ENCODE measurements around the gene ABLIM1.

Gene ABLIM1

DNA sequence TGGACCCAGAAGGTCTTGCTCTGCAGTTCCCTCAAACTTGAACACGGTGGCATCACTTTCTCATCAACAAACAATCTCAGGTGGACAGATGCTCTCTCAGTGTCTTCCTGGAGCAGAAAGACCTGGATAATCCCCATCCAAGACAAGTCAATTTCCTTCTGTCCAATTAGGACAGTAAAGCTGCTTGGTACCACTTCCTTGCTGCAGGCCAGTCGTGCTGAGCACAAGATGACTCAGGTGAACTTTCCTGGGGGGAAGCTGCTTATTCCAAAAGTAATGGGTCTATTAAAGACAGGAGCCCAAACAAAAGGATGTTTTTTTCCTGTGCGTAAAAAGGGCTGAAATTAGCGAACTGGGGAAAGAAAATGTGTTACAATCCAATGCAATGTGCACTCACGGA lies 146.2 kb downstream of the ABLIM1 start:
- no peak for DNase-seq

DNA sequence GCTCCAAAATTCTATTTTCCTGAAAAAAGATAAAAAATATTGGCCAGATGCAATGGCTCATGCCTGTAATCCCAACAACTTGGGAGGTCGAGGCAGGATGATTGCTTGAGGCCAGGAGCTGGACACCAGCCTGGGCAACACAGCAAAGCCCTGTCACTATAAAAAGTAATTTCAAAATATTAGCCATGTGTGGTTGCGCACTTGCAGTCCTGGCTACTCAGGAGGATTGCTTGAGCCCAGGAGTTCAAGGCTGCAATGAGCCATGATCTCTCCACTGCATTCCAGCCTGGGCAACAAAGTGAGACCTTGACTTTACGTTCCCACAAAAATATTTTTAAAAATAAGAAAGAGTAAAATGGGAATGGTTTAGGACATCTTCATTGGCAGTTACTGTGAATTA lies 149.7 kb downstream of the ABLIM1 start:
- peak in 1 of 2 experiments; percentile 7 for DNase-seq

DNA sequence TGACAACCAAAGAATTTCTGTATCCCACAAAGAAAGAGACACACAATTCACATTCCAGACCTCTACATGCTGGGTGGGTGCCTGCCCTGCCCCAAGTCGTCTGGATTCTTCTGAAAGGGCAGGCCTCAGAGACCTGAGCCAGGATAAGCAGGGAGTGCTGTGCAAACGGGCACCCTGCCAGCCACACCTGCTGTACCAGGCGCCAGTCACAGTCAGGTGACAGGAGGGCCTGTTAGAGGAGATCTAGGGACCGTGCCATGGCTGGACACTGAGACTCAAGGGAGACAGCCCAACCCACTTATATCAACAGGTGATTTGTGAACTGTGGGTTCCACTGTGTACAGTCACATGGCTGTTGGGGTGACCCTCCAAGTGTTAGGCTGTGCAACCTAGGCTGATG lies 150.6 kb downstream of the ABLIM1 start:
- DNase-seq, result no peak

DNA sequence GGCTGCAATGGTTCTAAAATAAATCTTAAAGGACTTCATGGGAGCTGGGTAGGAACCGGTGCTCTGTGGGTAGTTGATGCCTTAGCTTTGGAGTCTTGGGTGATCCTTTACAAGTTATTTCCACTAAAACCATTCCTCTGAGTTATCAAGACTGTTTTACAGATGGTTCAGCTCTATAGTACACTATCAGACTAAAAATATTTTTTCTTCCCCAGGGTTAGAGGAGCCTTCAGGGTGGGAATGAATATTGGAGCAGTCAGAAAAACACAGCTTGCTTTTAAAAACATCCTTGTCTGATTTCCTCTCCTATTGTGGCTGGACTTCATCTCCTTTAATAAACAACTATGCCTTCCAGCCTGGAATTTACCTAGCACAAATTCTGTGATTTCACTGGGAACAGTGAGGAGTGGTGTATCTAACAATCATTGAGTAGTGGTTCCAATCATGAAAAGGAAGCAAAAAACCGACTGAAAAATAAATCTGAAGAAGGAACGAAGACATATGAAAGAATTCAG lies 151.1 kb downstream of the ABLIM1 start:
- no peak for DNase-seq

DNA sequence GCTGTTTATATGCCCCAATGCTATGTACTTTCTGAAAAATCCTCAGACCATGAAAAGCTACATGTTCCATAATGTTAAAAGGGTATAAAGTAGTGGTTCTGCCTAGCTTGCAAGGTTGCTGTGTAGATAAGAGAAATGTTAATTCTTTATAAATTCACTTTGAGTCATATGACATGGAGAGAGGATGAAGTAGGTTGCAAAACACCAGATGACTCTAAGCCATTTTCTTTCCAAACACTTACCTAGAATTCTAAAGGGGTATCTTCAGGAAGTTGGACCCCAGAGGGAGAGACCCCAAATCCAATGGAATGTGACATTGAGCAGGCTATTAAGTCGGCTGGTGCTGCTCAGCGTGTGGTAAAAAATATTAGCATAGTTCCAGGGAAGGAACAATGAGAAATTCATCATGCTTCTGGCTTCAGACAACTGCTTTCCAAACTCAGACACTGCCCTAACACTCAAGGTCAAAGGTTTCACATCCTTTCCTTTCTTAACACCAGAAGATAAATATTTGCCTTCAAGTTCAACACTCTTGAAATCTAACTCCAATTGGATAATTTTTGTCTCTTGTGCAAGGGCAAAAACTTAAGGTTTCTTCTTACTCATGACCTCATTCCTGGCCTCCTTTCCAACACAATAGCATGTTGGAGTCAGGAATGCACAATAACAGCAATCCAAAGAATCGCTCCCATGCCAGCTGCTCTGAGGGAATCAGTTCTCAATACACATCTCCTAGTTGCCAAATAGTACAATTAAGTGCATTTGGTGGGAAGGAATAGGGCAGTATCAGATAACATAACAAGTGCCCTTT lies 153.1 kb downstream of the ABLIM1 start:
- no peak for DNase-seq

DNA sequence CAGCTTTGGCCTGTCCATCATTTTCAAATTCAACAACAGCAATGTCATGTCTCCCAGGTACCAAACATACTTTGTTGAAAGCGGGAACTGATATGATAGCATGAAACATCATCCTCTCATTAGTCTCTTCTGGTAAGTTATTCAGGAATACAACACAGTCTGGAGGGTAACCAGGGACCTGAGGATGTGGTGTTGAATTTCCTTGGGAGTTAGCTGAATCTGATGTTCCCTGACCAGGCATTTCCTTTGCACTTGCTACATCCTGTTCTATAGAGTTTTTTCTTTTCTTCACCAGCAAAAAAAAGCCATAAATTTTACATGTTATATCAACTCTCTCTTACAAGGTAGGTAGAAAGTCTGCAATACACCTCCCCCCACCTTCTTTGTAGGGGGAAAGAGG lies 156.0 kb downstream of the ABLIM1 start:
- DNase-seq, result no peak

DNA sequence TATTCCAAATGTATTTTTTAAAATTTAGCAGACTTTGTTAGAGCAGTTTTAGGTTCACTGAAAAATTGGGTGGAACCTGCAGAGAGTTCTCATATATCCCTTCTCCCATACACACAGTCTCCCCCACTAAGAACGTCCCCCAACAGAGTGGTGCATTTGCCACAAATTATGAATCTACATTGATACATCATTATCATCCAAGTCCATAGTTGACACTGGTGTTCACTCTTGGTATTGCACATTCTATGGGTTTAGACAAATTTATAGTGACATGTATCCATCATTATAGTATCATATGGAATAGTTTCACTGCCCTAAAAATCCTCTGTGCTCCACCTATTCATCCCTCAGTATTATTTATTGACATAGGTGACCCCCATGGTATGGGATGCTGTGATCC lies 156.4 kb downstream of the ABLIM1 start:
- DNase-seq, result no peak

DNA sequence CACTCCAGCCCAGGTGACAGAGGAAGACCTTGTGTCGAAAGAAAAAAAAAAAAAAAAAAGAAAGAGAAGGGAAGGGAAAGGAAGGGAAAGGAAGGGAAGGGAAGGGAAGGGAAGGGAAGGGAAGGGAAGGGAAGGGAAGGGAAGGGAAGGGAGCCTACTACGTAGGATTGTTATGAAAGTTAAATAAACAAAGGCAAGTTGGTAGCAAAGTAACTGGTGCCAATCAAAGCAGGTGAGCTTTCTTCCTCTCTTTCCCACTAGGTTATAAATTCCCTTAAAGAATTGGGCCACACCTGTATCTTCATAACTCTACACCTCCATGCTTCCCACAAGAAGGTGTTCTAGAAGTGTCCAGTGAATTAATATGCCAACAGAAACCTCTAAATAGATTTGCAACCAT lies 157.4 kb downstream of the ABLIM1 start:
- no peak for DNase-seq

DNA sequence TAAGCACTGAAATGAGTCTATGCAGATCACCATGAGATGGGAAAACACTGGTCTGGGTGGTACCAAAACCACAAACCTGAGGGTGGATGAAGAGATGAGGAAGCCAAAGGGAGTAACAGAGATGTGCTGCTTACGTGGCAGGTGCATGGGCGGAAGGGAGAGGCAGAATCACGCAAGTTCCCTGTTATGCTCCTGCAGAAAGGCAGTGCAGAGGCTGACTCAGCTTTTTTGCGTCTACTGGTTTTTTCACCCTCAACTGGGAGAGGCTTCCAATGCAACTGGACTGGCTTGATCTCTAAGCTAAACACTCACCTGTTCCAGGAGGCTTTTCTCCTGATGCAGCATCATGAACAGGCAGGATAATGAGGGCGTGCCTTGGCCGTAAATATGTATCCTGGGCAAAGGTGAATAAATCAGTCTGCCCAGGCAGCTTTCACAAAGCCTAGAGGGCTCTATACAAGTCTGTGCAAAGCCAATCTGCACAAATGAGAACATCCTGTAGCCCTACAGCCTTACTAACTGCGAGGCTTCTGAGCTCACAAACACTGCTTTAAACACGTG lies 158.4 kb downstream of the ABLIM1 start:
- DNase-seq, result peak; percentile 82 to 86

DNA sequence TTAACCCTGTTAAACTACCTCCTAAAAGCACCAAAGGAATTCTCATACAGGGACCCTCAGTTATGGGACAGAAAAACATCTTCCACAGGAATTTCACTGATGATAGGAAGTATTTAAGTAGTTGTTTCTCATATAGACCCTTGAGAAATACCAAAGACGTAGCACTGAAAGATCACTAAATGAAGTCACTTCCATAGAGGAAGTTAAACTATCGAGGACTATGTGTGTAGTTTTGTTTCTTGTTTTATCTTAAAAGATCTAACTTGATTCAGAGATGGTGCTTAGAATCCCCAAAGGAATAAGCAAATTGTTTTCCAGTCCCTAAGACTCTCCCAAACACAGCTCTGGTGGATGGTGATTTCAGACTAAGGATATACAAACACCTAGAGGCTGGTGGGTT lies 159.0 kb downstream of the ABLIM1 start:
- DNase-seq, result no peak

DNA sequence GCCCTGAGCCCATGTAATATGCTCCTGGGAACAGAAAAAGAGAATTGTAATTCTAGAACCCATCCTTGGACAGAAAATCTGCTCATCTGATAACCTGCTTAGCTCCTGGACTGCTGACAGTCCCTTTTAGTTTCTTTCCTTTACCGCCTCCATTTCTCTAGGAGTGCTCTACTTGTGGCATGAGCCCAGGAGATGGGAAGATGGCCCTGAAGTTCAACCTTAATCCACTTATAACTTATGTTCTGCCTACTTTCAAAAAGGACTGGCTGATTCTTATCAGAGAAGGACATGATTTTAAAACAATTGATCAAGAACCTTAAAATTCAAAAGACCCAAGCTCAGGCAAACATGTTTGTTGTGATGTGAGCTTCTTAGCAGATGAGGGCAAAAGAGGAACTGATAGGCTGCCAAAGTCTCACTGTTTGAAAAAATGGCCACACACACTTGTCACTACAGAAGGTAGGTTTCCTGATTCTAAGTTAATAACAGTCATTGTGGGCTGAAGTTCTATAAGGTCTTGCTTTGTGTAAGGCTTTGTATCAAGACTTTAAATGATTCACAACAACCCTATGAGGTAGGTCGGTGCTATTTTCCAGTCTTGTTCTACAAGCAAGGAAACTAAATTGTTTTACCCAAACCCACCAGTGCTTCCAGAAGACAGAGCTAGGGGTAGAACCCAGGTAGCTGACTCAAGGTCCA lies 159.5 kb downstream of the ABLIM1 start:
- no peak for DNase-seq

DNA sequence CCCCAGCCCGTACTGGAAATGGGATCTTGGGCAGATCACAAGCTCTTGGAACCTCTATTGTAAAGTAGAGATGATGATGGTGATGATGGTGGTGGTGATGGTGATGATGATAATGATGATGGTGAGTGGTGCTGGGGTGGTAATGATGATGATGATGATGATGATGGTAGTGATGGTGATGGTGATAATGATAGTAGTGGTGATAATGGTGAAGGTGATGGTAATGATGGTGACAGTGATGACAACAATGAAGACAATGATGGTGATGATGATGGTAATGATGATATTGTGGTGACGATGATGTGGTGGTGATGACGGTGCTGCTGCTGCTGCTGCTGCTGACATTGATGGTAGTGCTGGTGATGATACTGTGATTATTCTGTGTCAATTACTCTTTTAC lies 162.8 kb downstream of the ABLIM1 start:
- no peak for DNase-seq

DNA sequence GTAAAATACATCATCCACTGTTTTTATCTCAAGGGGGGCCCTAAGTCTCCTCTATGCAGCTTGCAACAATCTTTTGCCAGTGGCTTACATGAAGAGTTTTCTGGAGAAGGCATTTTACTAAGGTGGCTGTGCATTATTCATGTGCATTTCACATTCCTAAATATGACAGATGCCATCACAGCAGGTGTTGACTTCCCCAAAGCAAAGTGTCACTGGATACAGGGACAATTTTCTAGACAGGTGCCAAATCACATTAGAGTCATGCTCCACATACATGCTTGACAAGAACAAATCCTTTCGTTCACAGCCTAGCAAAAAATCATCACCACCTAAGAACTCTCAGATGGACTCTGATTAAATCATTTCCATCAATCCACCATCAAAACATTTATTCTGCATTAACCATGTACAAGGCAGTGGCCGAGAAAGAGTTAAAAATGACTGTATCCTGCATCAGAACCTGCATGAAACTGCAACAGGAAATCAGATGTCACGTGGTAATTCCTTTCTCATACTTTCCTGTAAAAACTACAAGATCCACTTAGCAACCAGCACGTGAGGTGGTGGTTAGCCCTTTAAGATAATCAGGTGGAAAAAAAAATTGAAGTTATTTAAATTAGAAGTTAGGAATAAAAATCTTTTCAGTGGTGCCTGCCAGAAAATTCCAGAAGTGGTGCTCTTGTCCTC lies 165.6 kb downstream of the ABLIM1 start:
- no peak for DNase-seq

DNA sequence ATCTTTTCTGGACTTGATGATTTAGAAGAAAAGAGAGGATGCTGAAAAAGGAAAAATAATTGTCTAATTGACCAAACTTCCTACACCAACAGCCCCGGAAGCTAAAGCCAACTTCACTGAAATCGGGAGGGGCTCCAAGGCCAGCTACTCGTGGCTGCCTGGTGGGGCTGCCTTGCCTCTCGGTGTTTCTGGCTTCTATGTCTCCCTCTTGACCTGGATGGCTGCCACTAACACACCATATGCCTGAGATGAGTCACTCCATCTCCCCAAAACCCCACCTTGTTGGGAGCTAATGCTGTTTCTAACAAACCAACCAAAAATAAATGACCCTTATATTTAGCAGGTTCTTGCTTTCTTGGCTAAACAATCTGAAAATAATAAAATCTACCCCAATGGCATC lies 166.1 kb downstream of the ABLIM1 start:
- DNase-seq, result no peak

DNA sequence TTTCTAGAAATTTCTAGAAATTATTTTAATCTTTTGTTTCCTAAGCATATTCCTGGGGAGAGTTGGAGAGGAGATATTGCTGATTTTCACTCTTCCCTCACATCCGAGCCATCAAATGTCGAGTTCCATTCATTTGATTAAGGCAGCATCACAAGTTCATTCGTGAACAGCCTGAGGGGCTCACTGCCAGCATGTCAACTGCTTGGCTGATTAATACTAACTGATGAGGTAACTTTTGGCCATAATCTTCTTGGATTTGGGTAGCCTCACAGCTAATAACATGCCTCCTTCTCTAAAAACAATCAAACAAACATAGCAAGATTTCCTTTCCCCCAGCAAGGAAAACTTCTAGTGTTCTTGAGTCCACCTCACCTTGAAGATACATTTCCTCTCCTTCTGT lies 166.7 kb downstream of the ABLIM1 start:
- no peak for DNase-seq

DNA sequence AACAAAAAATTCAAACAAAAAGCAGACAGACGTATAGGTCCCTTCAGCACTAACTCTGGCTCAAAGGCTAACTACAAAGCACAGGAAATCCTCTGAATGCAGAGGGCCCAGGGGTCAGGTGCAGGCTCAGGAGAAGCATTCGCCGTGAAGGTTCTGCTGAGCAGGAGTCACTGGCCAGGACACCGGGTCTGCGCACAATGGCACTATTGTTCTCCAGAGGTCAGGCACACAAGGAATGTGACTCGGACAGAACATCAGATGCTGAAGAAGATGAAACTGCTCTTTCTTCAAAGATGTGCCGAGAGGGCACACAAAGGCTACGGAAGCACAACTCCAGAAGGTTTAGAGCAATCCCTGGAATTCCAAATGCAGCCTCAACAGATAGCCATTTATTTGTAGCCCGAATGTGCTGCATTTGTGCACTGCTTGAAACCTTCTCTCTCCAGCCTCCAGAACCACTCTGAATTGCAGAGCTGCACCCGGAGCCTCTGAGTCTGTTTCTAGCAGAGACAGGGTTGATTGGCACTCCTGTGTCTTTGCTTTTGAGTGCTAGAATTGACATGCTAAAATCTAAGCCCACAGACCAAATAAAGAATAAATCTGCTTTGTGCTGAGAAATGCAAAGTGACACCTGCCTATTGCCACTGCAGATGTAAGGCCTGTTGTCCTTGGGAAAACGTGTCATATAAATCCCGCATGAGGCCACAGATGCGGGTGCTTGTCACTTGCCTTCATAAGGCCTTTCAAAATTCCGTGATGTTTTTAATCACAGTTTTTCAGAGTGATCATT lies 168.4 kb downstream of the ABLIM1 start:
- no peak for DNase-seq

DNA sequence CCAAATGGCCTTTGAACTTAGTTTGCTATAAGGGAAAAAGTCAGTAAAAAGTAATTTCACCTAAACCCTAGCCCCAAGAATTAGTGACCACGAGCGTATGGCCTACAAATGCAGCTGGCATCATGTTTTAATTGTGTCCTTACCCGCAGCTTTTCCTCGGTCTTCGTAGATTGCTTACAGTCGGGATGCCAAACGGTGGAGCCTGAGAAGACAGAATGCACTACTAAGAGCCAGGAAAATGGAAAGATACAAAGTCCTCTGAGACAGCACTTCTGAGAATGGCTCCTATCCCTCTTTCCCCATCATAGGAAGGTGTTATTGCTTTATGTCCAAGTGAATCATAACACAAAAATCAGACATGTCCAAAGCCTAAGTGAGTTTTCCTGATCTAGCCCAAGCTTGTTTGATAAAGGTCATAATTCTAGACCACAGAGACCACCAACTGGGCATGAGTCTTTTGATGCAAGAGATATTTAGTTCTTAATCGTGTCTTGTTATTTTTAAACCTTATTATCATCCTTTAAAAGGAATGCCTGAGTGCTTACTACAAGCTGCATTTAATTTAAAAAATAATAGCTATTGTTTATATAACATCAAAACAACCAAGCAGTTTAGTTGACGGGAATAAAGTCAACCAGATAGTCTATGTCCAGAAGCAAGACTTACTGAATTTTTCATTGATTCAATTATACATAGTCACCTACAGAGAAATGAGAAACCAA lies 170.1 kb downstream of the ABLIM1 start:
- no peak for DNase-seq

DNA sequence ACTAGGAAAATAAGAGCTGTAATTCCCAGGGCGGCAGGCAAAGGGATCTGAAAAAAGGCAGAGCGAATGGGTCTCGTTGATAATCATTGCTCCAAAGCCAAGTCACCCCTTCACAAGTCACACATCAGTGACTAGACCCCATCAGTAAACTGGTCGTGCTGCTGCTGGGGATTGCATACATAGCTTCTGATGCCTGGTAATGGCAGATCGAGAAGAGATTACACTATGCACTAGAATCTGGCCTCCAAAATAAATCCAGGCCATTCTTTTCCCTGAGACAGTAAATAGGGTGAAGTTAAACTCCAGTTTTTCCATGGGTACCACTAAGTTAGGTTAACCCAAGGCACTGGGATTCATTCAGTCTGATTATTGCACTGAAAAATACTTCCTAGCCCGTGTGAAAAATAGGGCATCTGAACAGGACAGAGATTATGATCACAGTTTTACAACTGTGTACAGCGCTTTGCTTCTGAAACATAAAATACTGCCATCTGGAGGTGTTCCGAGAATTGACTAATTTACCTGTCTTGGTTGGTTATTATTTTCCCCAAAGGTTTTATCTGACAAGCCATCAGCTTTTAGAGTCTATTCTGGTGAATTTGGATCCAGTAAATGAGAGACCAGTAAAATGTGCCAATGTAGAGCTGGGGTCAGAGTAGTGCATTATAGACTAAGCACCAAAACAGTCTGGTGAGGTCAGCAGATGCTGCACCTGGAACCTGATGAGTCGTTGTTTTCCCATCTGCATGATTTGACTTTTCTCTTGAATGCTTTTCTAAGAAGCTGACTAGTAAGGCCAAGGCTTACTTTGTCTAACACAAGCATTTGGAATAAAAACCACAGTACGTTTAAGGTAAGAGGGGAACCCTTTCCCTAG lies 170.9 kb downstream of the ABLIM1 start:
- DNase-seq, result no peak

DNA sequence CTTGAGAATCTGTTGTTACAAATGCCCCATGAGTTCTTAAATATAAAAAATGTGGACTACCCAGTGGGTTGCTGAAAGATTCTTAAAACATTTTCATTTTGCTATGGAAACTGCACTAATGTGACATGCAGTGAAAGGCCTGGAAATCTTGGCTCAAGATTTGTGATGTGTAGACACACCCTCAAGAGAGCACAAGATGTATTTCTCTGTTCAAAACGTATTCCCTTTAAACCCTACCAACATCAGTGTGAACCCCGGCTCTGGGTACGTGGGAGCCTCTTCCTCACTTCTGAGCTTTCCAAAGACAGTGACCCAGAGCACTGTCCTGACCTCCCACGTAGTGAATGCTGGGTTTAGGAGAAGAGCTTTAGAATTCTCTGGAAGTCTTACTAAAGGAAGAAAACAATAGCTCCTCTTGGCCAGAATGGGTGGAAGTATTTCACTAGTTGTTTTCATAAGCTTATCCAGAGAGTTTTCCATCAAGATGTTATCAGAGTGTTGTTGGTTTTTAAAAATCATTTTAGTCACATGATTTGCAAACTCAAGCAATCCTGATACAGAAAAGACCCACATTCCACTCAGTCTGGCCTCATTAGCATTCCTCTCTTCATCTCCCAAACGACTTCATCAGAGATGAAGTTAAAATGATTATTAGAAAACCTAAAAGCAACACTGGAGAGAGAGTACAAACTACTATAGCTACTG lies 172.2 kb downstream of the ABLIM1 start:
- no peak for DNase-seq

DNA sequence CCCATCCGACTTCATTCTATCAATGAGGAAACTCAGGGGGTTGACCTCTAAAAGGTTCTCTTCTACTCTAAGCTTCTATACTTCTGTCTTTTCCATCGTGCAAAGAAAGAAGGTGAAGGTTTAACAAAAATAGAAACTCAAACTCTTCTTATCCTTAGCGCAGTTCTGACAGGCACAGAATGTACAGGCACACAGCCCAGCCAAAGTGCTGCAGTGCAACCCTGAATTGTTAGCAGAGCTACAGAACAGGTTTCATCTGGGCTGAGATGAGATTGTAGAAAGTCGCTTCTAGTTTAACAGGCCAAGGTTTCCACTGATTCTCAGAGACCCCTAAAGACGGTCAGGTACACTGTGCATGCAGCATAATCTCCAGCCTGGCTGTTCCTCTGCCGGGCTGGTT lies 174.5 kb downstream of the ABLIM1 start:
- DNase-seq, result no peak
